ENCODE measurements around the gene DSPP. TPM values are rescaled to one million over a fixed set of nuclear protein-coding genes. Genes with fewer than 3 reads are reported as not detected.

DSPP gene
- total RNA-seq, 4 donors from 2014 or later, result 0.09 TPM; not detected in 3

- intact Hi-C loops (cut with DNase I), result no loop called here
- TF ChIP-seq, protein P1, sequence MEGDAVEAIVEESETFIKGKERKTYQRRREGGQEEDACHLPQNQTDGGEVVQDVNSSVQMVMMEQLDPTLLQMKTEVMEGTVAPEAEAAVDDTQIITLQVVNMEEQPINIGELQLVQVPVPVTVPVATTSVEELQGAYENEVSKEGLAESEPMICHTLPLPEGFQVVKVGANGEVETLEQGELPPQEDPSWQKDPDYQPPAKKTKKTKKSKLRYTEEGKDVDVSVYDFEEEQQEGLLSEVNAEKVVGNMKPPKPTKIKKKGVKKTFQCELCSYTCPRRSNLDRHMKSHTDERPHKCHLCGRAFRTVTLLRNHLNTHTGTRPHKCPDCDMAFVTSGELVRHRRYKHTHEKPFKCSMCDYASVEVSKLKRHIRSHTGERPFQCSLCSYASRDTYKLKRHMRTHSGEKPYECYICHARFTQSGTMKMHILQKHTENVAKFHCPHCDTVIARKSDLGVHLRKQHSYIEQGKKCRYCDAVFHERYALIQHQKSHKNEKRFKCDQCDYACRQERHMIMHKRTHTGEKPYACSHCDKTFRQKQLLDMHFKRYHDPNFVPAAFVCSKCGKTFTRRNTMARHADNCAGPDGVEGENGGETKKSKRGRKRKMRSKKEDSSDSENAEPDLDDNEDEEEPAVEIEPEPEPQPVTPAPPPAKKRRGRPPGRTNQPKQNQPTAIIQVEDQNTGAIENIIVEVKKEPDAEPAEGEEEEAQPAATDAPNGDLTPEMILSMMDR (IDR thresholded peaks at IDR 0.05), result no peak
- no peak for TF ChIP-seq POLR2A (IDR thresholded peaks at IDR 0.05)
- Histone ChIP-seq H3K36me3 (no peaks in the 10 kb centered on the region), H3K9me3 (no peaks in the 10 kb centered on the region), H3K27me3 (no peaks in the 10 kb centered on the region), H3K4me1 (peaks cover 0 to 12% (median 0%) of the 10 kb centered on the region in 3 donors), H3K27ac (no peak overlapping the region), H3K4me3 (no peak overlapping the region)
- WGBS, 2 donors, result 51 to 60% methylated on average over 3 of the region's 3 CpGs
- no peak for DNase-seq
These were observed 49.2 kb downstream of the DSPP start for GRCh38 chr4:87657525-87657924.

DNA sequence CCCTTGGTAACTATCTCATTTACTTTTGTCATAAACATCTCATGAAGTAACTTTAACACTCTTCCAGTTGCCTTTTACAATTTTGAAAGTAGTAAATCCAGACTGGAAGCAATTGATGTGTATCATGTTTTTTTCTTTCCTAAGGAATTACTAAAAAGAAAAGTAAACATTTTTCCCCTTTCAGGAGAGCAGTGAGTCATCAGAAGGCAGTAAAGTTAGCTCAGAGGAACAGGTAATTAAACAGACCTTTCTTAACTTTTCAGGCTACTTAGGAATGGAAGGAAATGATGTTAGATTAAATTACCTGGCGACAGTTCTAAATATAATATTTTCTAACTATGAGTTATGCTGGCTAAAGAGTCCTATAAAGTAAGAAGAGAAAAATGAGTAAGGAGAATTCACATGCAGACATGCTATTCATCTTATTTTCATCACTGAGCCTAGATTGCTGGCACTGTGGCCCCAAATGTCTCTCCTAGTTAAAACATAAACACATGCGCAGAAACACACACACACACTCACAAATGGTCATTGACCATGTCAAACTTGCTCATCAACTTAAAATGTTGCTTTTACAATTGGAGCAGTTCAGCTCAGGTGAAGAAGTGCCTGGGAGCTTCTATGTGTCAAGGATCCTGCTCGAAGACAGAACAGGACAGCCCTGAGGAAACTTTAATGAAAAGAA, 51.1 kb downstream of the DSPP start:
- H3K27ac ChIP-seq, result peak overlapping the region in 1 of 4 donors; percentile 10
- TF ChIP-seq, protein P1 (IDR thresholded peaks at IDR 0.05), result no peak
- TF ChIP-seq POLR2A (IDR thresholded peaks at IDR 0.05), result no peak
- no peak overlapping the region for H3K4me3 ChIP-seq
- WGBS, 2 donors, result 41 to 46% methylated on average over 3 of the region's 3 CpGs
- peaks cover 0 to 12% (median 0%) of the 10 kb centered on the region in 3 donors for H3K4me1 ChIP-seq
- DNase-seq, result no peak
- H3K9me3 ChIP-seq, result no peaks in the 10 kb centered on the region
- no peaks in the 10 kb centered on the region for H3K27me3 ChIP-seq
- intact Hi-C loops (cut with DNase I), result no loop called here
- H3K36me3 ChIP-seq, result no peaks in the 10 kb centered on the region

- no peak overlapping the region for H3K27ac ChIP-seq
- 75 to 91% methylated on average over 9 of the region's 9 CpGs for WGBS, 2 donors
- H3K4me3 ChIP-seq, result no peak overlapping the region
- no peaks in the 10 kb centered on the region for H3K27me3 ChIP-seq
- TF ChIP-seq, protein P1 (IDR thresholded peaks at IDR 0.05), result no peak
- TF ChIP-seq POLR2A (IDR thresholded peaks at IDR 0.05), result no peak
- peaks cover 0 to 12% (median 0%) of the 10 kb centered on the region in 3 donors for H3K4me1 ChIP-seq
- no peaks in the 10 kb centered on the region for H3K9me3 ChIP-seq
- no peaks in the 10 kb centered on the region for H3K36me3 ChIP-seq
- intact Hi-C loops (cut with DNase I), result no loop called here
- DNase-seq, result no peak
These were observed 54.5 kb downstream of the DSPP start for GRCh38 chr4:87662871-87663270.

Other genes with a start within 250 kb of the DSPP start
- gene HSD17B11, start 217.3 kb upstream of the DSPP start, total RNA-seq, result 10 to 100 TPM in 2 of 4 donors, 1 to 10 TPM in 2; 4.2 to 41.8 (median 13.7) TPM
- gene NUDT9, start 186.0 kb upstream of the DSPP start, total RNA-seq, result 10 to 100 TPM; 14.7 to 19.1 (median 17.1) TPM
- 100 to 1,000 TPM in 2 of 4 donors, 10 to 100 TPM in 2; 37.3 to 450 (median 131) TPM for gene SPARCL1, start 79.2 kb upstream of the DSPP start, total RNA-seq
- gene DMP1, start 41.8 kb downstream of the DSPP start, total RNA-seq, result not detected
- not detected for gene IBSP, start 191.0 kb downstream of the DSPP start, total RNA-seq
- not detected for gene MEPE, start 224.4 kb downstream of the DSPP start, total RNA-seq

Measured in esophagus squamous epithelium (tissue), 5 donors.